SH-SY5Y (cell line): ENCODE results near the gene GRPR.

ENCODE experiments used
- GATA2 ChIP-seq: IDR thresholded peaks from 2 replicates; pipeline ENCODE4 v1.6.1; 2011; ENCODE audit warnings: mild to moderate bottlenecking, low read depth, low read length
- GATA3 ChIP-seq: IDR thresholded peaks from 2 replicates; pipeline ENCODE4 v1.6.1; 2011; ENCODE audit warnings: low read depth, mild to moderate bottlenecking, low read length, moderate library complexity

- TF ChIP-seq GATA2, result no peak
- TF ChIP-seq GATA3, result no peak
Observed at GRCh38 chrX:16140983-16141382, 17.6 kb downstream of the GRPR start.
